ENCODE measurements around the gene KLC4.

The KLC4 gene

DNA sequence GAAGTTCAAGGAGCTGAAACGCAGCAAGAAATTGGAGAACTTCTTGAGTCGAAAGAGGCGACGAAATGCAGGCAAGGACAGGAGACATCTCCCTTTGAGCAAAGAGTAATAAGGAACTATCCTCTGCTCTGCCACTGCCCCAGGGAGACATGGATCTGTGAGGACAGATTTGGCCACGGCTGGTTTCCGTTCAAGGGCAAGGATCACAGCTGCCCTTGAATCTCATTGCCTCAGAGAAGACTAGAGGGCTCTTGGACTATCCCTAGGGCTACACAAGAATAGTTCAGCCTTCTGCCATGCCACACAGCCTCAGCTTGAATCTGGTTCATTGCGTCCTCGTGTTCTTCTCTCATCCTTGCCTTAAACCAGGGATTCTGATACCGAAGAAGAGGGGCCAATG lies 30.3 kb upstream of the KLC4 start:
- TF ChIP-seq, protein P1, sequence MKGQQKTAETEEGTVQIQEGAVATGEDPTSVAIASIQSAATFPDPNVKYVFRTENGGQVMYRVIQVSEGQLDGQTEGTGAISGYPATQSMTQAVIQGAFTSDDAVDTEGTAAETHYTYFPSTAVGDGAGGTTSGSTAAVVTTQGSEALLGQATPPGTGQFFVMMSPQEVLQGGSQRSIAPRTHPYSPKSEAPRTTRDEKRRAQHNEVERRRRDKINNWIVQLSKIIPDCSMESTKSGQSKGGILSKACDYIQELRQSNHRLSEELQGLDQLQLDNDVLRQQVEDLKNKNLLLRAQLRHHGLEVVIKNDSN (IDR thresholded peaks at IDR 0.05): no peak
- TF ChIP-seq, protein P2, sequence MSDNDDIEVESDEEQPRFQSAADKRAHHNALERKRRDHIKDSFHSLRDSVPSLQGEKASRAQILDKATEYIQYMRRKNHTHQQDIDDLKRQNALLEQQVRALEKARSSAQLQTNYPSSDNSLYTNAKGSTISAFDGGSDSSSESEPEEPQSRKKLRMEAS (IDR thresholded peaks at IDR 0.05): no peak
- TF ChIP-seq TEAD4 (IDR thresholded peaks at IDR 0.05): no peak
- TF ChIP-seq TCF12 (IDR thresholded peaks at IDR 0.05; ENCODE audit: low read depth): no peak
- TF ChIP-seq FOXM1 (IDR thresholded peaks at IDR 0.05; ENCODE audit: borderline replicate concordance, low read depth): no peak
- no peak for TF ChIP-seq EGR1 (IDR thresholded peaks at IDR 0.05)
- TF ChIP-seq EP300 (IDR thresholded peaks at IDR 0.05; ENCODE audit: borderline replicate concordance): no peak
- TF ChIP-seq NFIC (IDR thresholded peaks at IDR 0.05): no peak
- TF ChIP-seq ZBTB7A (IDR thresholded peaks at IDR 0.05; ENCODE audit: low read depth): no peak
- no peak for TF ChIP-seq YY1 (IDR thresholded peaks at IDR 0.05; ENCODE audit: low read depth)
- TF ChIP-seq RAD21 (IDR thresholded peaks at IDR 0.05; ENCODE audit: low read depth): no peak
- TF ChIP-seq, protein P3, sequence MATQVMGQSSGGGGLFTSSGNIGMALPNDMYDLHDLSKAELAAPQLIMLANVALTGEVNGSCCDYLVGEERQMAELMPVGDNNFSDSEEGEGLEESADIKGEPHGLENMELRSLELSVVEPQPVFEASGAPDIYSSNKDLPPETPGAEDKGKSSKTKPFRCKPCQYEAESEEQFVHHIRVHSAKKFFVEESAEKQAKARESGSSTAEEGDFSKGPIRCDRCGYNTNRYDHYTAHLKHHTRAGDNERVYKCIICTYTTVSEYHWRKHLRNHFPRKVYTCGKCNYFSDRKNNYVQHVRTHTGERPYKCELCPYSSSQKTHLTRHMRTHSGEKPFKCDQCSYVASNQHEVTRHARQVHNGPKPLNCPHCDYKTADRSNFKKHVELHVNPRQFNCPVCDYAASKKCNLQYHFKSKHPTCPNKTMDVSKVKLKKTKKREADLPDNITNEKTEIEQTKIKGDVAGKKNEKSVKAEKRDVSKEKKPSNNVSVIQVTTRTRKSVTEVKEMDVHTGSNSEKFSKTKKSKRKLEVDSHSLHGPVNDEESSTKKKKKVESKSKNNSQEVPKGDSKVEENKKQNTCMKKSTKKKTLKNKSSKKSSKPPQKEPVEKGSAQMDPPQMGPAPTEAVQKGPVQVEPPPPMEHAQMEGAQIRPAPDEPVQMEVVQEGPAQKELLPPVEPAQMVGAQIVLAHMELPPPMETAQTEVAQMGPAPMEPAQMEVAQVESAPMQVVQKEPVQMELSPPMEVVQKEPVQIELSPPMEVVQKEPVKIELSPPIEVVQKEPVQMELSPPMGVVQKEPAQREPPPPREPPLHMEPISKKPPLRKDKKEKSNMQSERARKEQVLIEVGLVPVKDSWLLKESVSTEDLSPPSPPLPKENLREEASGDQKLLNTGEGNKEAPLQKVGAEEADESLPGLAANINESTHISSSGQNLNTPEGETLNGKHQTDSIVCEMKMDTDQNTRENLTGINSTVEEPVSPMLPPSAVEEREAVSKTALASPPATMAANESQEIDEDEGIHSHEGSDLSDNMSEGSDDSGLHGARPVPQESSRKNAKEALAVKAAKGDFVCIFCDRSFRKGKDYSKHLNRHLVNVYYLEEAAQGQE (IDR thresholded peaks at IDR 0.05; ENCODE audit: low read depth): no peak
- TF ChIP-seq TAF1 (IDR thresholded peaks at IDR 0.05; ENCODE audit: low read depth): no peak
- no peak for TF ChIP-seq CEBPB (IDR thresholded peaks at IDR 0.05)

DNA sequence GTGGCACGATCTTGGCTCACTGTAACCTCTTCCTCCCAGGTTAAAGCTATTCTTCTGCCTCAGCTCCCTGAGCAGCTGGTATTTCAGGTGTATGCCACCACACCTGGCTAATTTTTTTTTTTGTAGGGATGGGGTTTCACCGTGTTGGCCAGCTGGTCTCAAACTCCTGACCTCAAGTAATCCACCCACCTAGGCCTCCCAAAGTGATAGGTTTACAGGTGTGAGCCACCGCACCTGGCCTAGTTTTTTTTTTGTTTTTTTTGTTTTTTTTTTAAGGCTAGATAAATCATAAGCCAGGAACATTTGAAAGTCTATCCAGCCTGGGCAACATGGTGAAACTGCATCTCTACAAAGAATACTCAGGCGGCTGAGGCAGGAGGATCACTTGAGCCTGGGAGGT lies 27.1 kb upstream of the KLC4 start:
- TF ChIP-seq YY1 (IDR thresholded peaks at IDR 0.05; ENCODE audit: low read depth) (no peak), CEBPB (IDR thresholded peaks at IDR 0.05) (no peak), TEAD4 (IDR thresholded peaks at IDR 0.05) (no peak), EGR1 (IDR thresholded peaks at IDR 0.05) (no peak), CREB1 (IDR thresholded peaks at IDR 0.05; ENCODE audit: low read depth) (no peak), TCF12 (IDR thresholded peaks at IDR 0.05; ENCODE audit: low read depth) (no peak), FOXM1 (IDR thresholded peaks at IDR 0.05; ENCODE audit: borderline replicate concordance, low read depth) (no peak), RAD21 (IDR thresholded peaks at IDR 0.05; ENCODE audit: low read depth) (no peak), NFIC (IDR thresholded peaks at IDR 0.05) (no peak), ZBTB7A (IDR thresholded peaks at IDR 0.05; ENCODE audit: low read depth) (no peak)
- TF ChIP-seq, protein P2 (IDR thresholded peaks at IDR 0.05): no peak
- TF ChIP-seq, protein P1 (IDR thresholded peaks at IDR 0.05): no peak
- TF ChIP-seq, protein P3 (IDR thresholded peaks at IDR 0.05; ENCODE audit: low read depth): no peak

DNA sequence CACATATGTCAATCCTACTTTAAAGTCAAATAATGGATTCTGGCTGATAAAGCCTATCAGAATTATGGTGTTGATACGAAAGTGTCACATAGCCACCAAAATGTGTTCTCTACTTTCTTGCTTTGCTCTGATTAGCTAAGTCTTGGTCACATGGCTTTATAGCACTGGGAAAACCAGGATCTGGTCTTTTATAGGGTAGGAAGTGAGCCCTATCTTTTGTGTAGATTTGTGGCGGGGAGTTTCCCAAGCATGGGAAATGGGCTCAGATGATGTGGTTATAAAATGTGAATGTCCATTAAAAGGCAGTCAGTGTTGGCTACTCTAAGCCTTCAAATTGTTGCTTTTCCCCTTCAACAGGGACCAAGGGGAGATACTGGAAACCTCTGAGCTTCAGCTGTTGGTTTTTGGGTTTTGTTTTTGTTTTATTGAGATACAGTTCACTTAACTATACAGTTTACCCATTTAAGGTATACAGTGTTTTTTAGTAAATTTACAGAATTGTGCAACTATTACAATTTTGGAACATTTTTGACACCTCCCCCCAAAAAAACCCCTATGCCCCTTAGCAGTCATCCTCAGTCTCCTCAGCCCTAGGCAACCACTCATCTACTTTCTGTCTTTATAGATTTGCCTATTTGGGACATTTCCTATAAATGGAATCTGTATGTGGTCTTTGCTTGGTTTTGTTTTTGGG lies 25.8 kb upstream of the KLC4 start:
- TF ChIP-seq ZBTB7A (IDR thresholded peaks at IDR 0.05; ENCODE audit: low read depth) (no peak), EGR1 (IDR thresholded peaks at IDR 0.05) (no peak), EP300 (IDR thresholded peaks at IDR 0.05; ENCODE audit: borderline replicate concordance) (no peak), CEBPB (IDR thresholded peaks at IDR 0.05) (no peak), RAD21 (IDR thresholded peaks at IDR 0.05; ENCODE audit: low read depth) (no peak), TAF1 (IDR thresholded peaks at IDR 0.05; ENCODE audit: low read depth) (no peak), TEAD4 (IDR thresholded peaks at IDR 0.05) (no peak), YY1 (IDR thresholded peaks at IDR 0.05; ENCODE audit: low read depth) (no peak), TCF12 (IDR thresholded peaks at IDR 0.05; ENCODE audit: low read depth) (no peak), NFIC (IDR thresholded peaks at IDR 0.05) (no peak), CREB1 (IDR thresholded peaks at IDR 0.05; ENCODE audit: low read depth) (no peak), FOXM1 (IDR thresholded peaks at IDR 0.05; ENCODE audit: borderline replicate concordance, low read depth) (no peak)
- TF ChIP-seq, protein P2 (IDR thresholded peaks at IDR 0.05): no peak
- TF ChIP-seq, protein P3 (IDR thresholded peaks at IDR 0.05; ENCODE audit: low read depth): no peak
- TF ChIP-seq, protein P1 (IDR thresholded peaks at IDR 0.05): no peak
